ENCODE data around the gene OGDH. TPM values are rescaled to one million over a fixed set of nuclear protein-coding genes. Genes with fewer than 3 reads are reported as not detected.
"Not testable (repeated sequence)": the region's sequence is repeated elsewhere in the genome, so short reads cannot be mapped to it uniquely, and the experiment has no call there.

OGDH gene
- total RNA-seq, 1 donor, result 99.7 TPM

- no peak for DNase-seq (ENCODE audit: low read depth)
- no peak overlapping the region for H3K4me3 ChIP-seq (ENCODE audit: low read depth, low read length)
- no peak for TF ChIP-seq CTCF (IDR thresholded peaks at IDR 0.05; ENCODE audit: insufficient read depth, low read depth, low read length)
Observed at GRCh38 chr7:44711528-44711927, 105.1 kb downstream of the OGDH start.

- DNase-seq (ENCODE audit: low read depth), result peak; percentile 12
- H3K4me3 ChIP-seq (ENCODE audit: low read depth, low read length), result no peak overlapping the region
- no peak for TF ChIP-seq CTCF (IDR thresholded peaks at IDR 0.05; ENCODE audit: insufficient read depth, low read depth, low read length)
Observed at GRCh38 chr7:44712012-44712411, 105.6 kb downstream of the OGDH start.

GRCh38 chr7:44713141-44713540 lies 106.7 kb downstream of the OGDH start:
- no peak for TF ChIP-seq CTCF (IDR thresholded peaks at IDR 0.05; ENCODE audit: insufficient read depth, low read depth, low read length)
- no peak for DNase-seq (ENCODE audit: low read depth)

GRCh38 chr7:44713680-44714335 lies 107.4 kb downstream of the OGDH start:
- peak; percentile 22 for DNase-seq (ENCODE audit: low read depth)
- H3K4me3 ChIP-seq (ENCODE audit: low read depth, low read length), result no peak overlapping the region

More at GRCh38 chr7:44713141-44713540, 106.7 kb downstream of the OGDH start:
- no peak overlapping the region for H3K4me3 ChIP-seq (ENCODE audit: low read depth, low read length)

GRCh38 chr7:44716205-44716604 lies 109.8 kb downstream of the OGDH start:
- no peak for TF ChIP-seq CTCF (IDR thresholded peaks at IDR 0.05; ENCODE audit: insufficient read depth, low read depth, low read length)
- no peak overlapping the region for H3K4me3 ChIP-seq (ENCODE audit: low read depth, low read length)
- DNase-seq (ENCODE audit: low read depth), result no peak

More at GRCh38 chr7:44713680-44714335, 107.4 kb downstream of the OGDH start:
- no peak for TF ChIP-seq CTCF (IDR thresholded peaks at IDR 0.05; ENCODE audit: insufficient read depth, low read depth, low read length)

GRCh38 chr7:44720301-44720700 lies 113.9 kb downstream of the OGDH start:
- no peak overlapping the region for H3K4me3 ChIP-seq (ENCODE audit: low read depth, low read length)
- no peak for TF ChIP-seq CTCF (IDR thresholded peaks at IDR 0.05; ENCODE audit: insufficient read depth, low read depth, low read length)
- DNase-seq (ENCODE audit: low read depth), result no peak

- DNase-seq (ENCODE audit: low read depth), result no peak
- no peak overlapping the region for H3K4me3 ChIP-seq (ENCODE audit: low read depth, low read length)
- TF ChIP-seq CTCF (IDR thresholded peaks at IDR 0.05; ENCODE audit: insufficient read depth, low read depth, low read length), result no peak
Observed at GRCh38 chr7:44724276-44724675, 117.8 kb downstream of the OGDH start.

GRCh38 chr7:44726250-44726649 lies 119.8 kb downstream of the OGDH start:
- DNase-seq (ENCODE audit: low read depth); H3K4me3 ChIP-seq (ENCODE audit: low read depth, low read length): not testable (repeated sequence)
